Endodermal cell (in vitro differentiated cells): Measurements from ENCODE around the gene DENND11. TPM values are rescaled to one million over a fixed set of nuclear protein-coding genes. Genes with fewer than 3 reads are reported as not detected.

Experiments used
- DNase-seq: peaks from one replicate; pipeline ENCODE4 v3.0.0-alpha.2; 2017
- H3K27ac ChIP-seq: 2 replicates; pipeline ENCODE4 v1.5.1; 2013; ENCODE audit warnings: mild to moderate bottlenecking, low read depth, low read length, moderate library complexity
- H3K27me3 ChIP-seq: 2 replicates; pipeline ENCODE4 v1.6.1; 2013; ENCODE audit warnings: mild to moderate bottlenecking, low read length, moderate library complexity; ENCODE audit not compliant: insufficient read depth, control insufficient read depth, poor library complexity, severe bottlenecking
- H3K36me3 ChIP-seq: 2 replicates; pipeline ENCODE4 v1.7.0; 2013; ENCODE audit warnings: mild to moderate bottlenecking, low read length, moderate library complexity; ENCODE audit not compliant: control insufficient read depth, insufficient read depth
- H3K4me1 ChIP-seq: one replicate; pipeline ENCODE4 v1.7.0; 2013; ENCODE audit warnings: low read length; ENCODE audit not compliant: control insufficient read depth, insufficient read depth
- H3K4me3 ChIP-seq: 2 replicates; pipeline ENCODE4 v1.5.1; 2013; ENCODE audit warnings: mild to moderate bottlenecking, low read length, moderate library complexity
- H3K9ac ChIP-seq: 2 replicates; pipeline ENCODE4 v1.6.1; 2013; ENCODE audit warnings: mild to moderate bottlenecking, low read length, moderate library complexity; ENCODE audit not compliant: poor library complexity, severe bottlenecking; ENCODE audit errors: extremely low read depth
- H3K9me3 ChIP-seq: 2 replicates; pipeline ENCODE4 v1.6.1; 2013; ENCODE audit warnings: mild to moderate bottlenecking, low read length, moderate library complexity; ENCODE audit not compliant: control insufficient read depth
- H3K27ac Mint-ChIP-seq: 2 replicates; pipeline ENCODE4 v1.8.0; 2020; ENCODE audit warnings: mixed read lengths
- H3K27me3 Mint-ChIP-seq: 2 replicates; pipeline ENCODE4 v1.8.0; 2021; ENCODE audit warnings: mild to moderate bottlenecking, mixed read lengths; ENCODE audit not compliant: insufficient read depth
- H3K36me3 Mint-ChIP-seq: 2 replicates; pipeline ENCODE4 v1.8.0; 2020; ENCODE audit warnings: low read depth, mixed read lengths
- H3K4me1 Mint-ChIP-seq: 2 replicates; pipeline ENCODE4 v1.8.0; 2020; ENCODE audit warnings: mixed read lengths
- H3K4me3 Mint-ChIP-seq: 2 replicates; pipeline ENCODE4 v1.8.0; 2020; ENCODE audit warnings: mild to moderate bottlenecking, moderate library complexity, mixed read lengths
- H3K9me3 Mint-ChIP-seq: 2 replicates; pipeline ENCODE4 v1.8.0; 2020; ENCODE audit warnings: mild to moderate bottlenecking, mixed read lengths
- WGBS, 2 experiments: methylation state at CpG; one replicate each; pipeline versions ENCODE4 v1.1.5 to v1.1.7; 2013; ENCODE audit warnings: missing lambda C conversion rate in 2 of 2, mixed read lengths in 1 of 2; ENCODE audit not compliant: insufficient coverage in 1 of 2, insufficient read length in 1 of 2; 5-methylcytosine and 5-hydroxymethylcytosine counted together
- total RNA-seq, 2 donors: library from RNA; stranded (reverse); fragmentation: NEBNext Ultra II Directional in 1 of 2; extraction: Animal tissue kit (Norgen Biotek cat#: 25700) in 1 of 2; gene quantifications; 2 replicates in 1 of 2; 3 replicates in 1 of 2; pipeline ENCODE4 v1.2.1, GENCODE V29; 2021
- TF ChIP-seq, protein P1 (sequence below): fragments of 200-600 bp; sonication (generic); conservative IDR thresholded peaks from 2 replicates; pipeline ENCODE4 v1.5.0; 2021; ENCODE audit warnings: antibody characterized with exemption, mild to moderate bottlenecking

Gene DENND11
- total RNA-seq, 2 donors from 2014 or later, result 24.5 to 25.4 TPM

DNA sequence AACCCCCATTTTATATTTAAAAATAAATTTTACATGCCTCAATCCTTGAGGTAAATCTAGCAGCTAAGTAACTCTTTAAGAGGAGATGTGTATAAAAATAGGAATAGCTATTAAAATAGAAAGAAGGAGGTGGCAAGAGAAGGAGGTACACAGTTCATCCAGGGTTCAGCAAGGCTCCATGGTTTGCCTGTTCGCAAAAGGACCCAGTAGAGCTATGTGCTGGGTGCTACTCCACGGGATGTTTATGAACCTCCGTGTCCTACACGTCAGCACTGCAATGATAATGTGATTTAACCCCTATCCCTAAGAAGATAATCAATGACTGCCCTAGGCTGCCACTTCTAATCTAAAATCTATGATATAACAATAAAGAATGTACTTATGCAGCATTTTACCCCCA is 926 bp upstream of the DENND11 start:
- H3K9ac ChIP-seq, result no peak overlapping the region
- H3K27me3 ChIP-seq, result peaks cover 32% of the 10 kb centered on the region
- no peak overlapping the region for H3K27ac ChIP-seq
- H3K4me3 ChIP-seq, result no peak overlapping the region
- no peaks in the 10 kb centered on the region for H3K9me3 ChIP-seq
- Mint-ChIP-seq H3K27me3 (peaks cover 40% of the 10 kb centered on the region), H3K9me3 (no peaks in the 10 kb centered on the region), H3K27ac (no peak overlapping the region), H3K4me3 (peak overlapping the region; percentile 60), H3K36me3 (no peaks in the 10 kb centered on the region), H3K4me1 (peaks cover 48% of the 10 kb centered on the region)
- DNase-seq, result no peak
- peaks cover 14% of the 10 kb centered on the region for H3K4me1 ChIP-seq
- 88 to 94% methylated on average over 3 to 4 of the region's 4 CpGs for WGBS, 2 experiments
- TF ChIP-seq, protein P1, sequence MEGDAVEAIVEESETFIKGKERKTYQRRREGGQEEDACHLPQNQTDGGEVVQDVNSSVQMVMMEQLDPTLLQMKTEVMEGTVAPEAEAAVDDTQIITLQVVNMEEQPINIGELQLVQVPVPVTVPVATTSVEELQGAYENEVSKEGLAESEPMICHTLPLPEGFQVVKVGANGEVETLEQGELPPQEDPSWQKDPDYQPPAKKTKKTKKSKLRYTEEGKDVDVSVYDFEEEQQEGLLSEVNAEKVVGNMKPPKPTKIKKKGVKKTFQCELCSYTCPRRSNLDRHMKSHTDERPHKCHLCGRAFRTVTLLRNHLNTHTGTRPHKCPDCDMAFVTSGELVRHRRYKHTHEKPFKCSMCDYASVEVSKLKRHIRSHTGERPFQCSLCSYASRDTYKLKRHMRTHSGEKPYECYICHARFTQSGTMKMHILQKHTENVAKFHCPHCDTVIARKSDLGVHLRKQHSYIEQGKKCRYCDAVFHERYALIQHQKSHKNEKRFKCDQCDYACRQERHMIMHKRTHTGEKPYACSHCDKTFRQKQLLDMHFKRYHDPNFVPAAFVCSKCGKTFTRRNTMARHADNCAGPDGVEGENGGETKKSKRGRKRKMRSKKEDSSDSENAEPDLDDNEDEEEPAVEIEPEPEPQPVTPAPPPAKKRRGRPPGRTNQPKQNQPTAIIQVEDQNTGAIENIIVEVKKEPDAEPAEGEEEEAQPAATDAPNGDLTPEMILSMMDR, result no peak
- no peaks in the 10 kb centered on the region for H3K36me3 ChIP-seq

DNA sequence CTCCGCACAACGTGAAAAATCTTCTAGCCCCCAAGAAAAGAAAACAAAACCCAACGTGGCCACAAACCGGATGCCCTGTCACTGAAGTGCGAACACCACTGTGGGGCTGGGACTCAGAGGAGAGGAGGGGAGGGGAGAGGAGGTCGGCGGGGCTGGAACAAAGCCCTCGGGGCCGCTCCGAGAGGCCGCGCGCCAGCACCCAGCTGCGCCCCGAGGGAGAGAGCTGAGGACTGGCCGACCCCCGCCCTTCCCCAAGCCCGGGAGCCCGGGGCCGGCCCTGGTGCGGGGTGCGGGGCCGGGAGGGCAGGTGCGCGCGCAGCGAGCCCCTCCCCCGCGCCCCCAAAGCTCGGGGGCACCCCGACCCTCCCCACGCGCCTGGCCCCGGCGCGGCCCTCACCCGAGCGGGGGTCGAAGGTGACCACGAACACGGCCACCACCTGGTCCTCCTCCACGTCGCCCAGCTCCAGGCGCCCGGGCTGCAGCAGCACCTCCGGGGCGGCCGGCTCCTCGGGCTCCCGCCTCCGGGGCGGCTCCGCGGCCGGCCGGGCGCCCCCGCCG is 398 bp downstream of the DENND11 start:
- H3K4me1 Mint-ChIP-seq, result peaks cover 54% of the 10 kb centered on the region
- TF ChIP-seq, protein P1, result no peak
- WGBS, 2 experiments, result 0% methylated on average over 3 to 59 of the region's 59 CpGs
- no peak overlapping the region for H3K27ac Mint-ChIP-seq
- H3K27me3 Mint-ChIP-seq, result peaks cover 39% of the 10 kb centered on the region
- Histone ChIP-seq H3K9ac (no peak overlapping the region), H3K4me1 (peaks cover 11% of the 10 kb centered on the region), H3K9me3 (no peaks in the 10 kb centered on the region), H3K36me3 (no peaks in the 10 kb centered on the region), H3K4me3 (peak overlapping the region; percentile 74), H3K27me3 (peaks cover 32% of the 10 kb centered on the region), H3K27ac (peak overlapping the region; percentile 47)
- H3K9me3 Mint-ChIP-seq, result no peaks in the 10 kb centered on the region
- DNase-seq, result peak; percentile 81
- no peaks in the 10 kb centered on the region for H3K36me3 Mint-ChIP-seq
- peak overlapping the region; percentile 63 for H3K4me3 Mint-ChIP-seq

DNA sequence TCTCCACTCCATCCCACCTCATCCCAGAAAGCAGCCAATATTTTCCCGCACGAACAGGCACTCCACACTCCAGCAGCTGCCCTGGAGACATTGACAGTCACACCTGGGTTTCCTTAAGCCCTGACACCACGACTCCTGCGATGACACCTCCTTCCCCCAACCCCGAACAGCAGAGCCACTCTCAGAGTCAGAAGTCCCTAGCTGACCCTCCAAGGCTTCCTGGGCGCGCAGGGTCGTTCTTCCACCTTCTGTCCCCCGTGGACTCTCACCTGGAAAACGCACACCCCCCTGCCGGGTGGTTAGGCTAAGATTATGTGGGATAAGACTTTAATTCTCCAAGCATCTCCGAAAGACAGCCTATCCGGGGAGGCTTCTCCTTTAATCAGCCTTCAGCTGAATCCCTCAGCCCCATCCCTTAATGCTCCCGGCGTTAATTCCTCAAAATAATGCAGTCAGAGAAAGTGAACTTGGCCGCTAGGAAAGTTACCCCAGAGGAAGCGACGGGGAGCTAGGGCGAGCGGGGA is 1.1 kb downstream of the DENND11 start:
- H3K4me3 Mint-ChIP-seq, result peak overlapping the region; percentile 63
- H3K36me3 Mint-ChIP-seq, result no peaks in the 10 kb centered on the region
- no peaks in the 10 kb centered on the region for H3K9me3 ChIP-seq
- H3K36me3 ChIP-seq, result no peaks in the 10 kb centered on the region
- peak; percentile 77 for DNase-seq
- H3K4me1 Mint-ChIP-seq, result peaks cover 52% of the 10 kb centered on the region
- peaks cover 9% of the 10 kb centered on the region for H3K4me1 ChIP-seq
- H3K4me3 ChIP-seq, result peak overlapping the region; percentile 72
- no peak overlapping the region for H3K9ac ChIP-seq
- H3K27ac Mint-ChIP-seq, result no peak overlapping the region
- peaks cover 32% of the 10 kb centered on the region for H3K27me3 ChIP-seq
- TF ChIP-seq, protein P1, result no peak
- no peaks in the 10 kb centered on the region for H3K9me3 Mint-ChIP-seq
- no peak overlapping the region for H3K27ac ChIP-seq
- 6 to 42% methylated on average over 2 to 20 of the region's 20 CpGs for WGBS, 2 experiments
- peaks cover 39% of the 10 kb centered on the region for H3K27me3 Mint-ChIP-seq
